IMR-90 (cell line): ENCODE data around the gene GCNT4. TPM values are rescaled to one million over a fixed set of nuclear protein-coding genes. Genes with fewer than 3 reads are reported as not detected.

Experiments used
- ATAC-seq: fragments of 200-7000 bp; cut with Tn5 transposase; 2 replicates; pipeline ENCODE4 v1.9.1; 2020; ENCODE audit warnings: low read depth, mild to moderate bottlenecking, moderate library complexity
- BruUV-seq: library from RNA; stranded (reverse); fragments of 400-500 nt; replicated peaks from 2 replicates; lab custom pipeline; 2021; lab: Mats Ljungman, UMichigan
- CTCF ChIA-PET: fragments of 300-600 bp; formaldehyde crosslinking; extraction: SDS; loops from one replicate; lab custom pipeline; 2021; ENCODE audit warnings: antibody characterized with exemption; lab: Yijun Ruan, JAX
- POLR2A ChIA-PET: fragments of 300-600 bp; sonication (Branson Sonifier 250); formaldehyde crosslinking; loops from one replicate; lab custom pipeline; 2022; ENCODE audit warnings: antibody characterized with exemption; ENCODE audit not compliant: unreplicated experiment; lab: Charles Lee
- DNase-seq: peaks from one replicate; pipeline ENCODE4 v3.0.0; 2013
- H2AFZ ChIP-seq: replicated peaks from 2 replicates; pipeline ENCODE3; 2013; ENCODE audit warnings: low read length, mild to moderate bottlenecking; ENCODE audit not compliant: poor library complexity
- H2AK5ac ChIP-seq: 2 replicates; pipeline ENCODE4 v1.6.1; 2013; ENCODE audit warnings: low read depth, low read length, inconsistent platforms
- H2AK9ac ChIP-seq: replicated peaks from 2 replicates; pipeline ENCODE3; 2013; ENCODE audit warnings: mild to moderate bottlenecking, low read depth, low read length, moderate library complexity; ENCODE audit not compliant: poor library complexity
- H2BK120ac ChIP-seq: 2 replicates; pipeline ENCODE4 v1.6.1; 2013; ENCODE audit warnings: low read depth, low read length, inconsistent platforms
- H2BK15ac ChIP-seq: 3 replicates; pipeline ENCODE4 v1.6.1; 2013; ENCODE audit warnings: low read depth, low read length, inconsistent platforms
- H2BK20ac ChIP-seq: 2 replicates; pipeline ENCODE4 v1.6.1; 2013; ENCODE audit warnings: low read depth, mild to moderate bottlenecking, inconsistent platforms, low read length, moderate library complexity
- H2BK5ac ChIP-seq: 2 replicates; pipeline ENCODE4 v1.6.1; 2013; ENCODE audit warnings: mild to moderate bottlenecking, low read depth, low read length, inconsistent platforms; ENCODE audit not compliant: poor library complexity, severe bottlenecking
- H3K14ac ChIP-seq: replicated peaks from 2 replicates; pipeline ENCODE4 v1.6.1; 2013; ENCODE audit warnings: low read depth, low read length, inconsistent platforms
- H3K18ac ChIP-seq: 2 replicates; pipeline ENCODE4 v1.6.1; 2013; ENCODE audit warnings: low read depth, low read length, control low read depth
- H3K23ac ChIP-seq: 2 replicates; pipeline ENCODE4 v1.6.1; 2013; ENCODE audit warnings: low read depth, low read length, inconsistent platforms
- H3K27ac ChIP-seq: 2 replicates; pipeline ENCODE4 v1.5.1; 2013; ENCODE audit warnings: mild to moderate bottlenecking, control low read depth, low read length; ENCODE audit not compliant: insufficient read depth
- H3K27me3 ChIP-seq: 2 replicates; pipeline ENCODE4 v1.6.1; 2013; ENCODE audit warnings: low read length; ENCODE audit not compliant: control insufficient read depth, insufficient read depth
- H3K36me3 ChIP-seq: 2 replicates; pipeline ENCODE4 v1.6.1; 2013; ENCODE audit warnings: low read length, mixed read lengths; ENCODE audit not compliant: control insufficient read depth, insufficient read depth
- H3K4ac ChIP-seq: 2 replicates; pipeline ENCODE4 v1.6.1; 2013; ENCODE audit warnings: low read depth, low read length, inconsistent platforms
- H3K4me1 ChIP-seq: 2 replicates; pipeline ENCODE4 v1.6.1; 2013; ENCODE audit warnings: low read length, mixed read lengths; ENCODE audit not compliant: control insufficient read depth, insufficient read depth
- H3K4me2 ChIP-seq: 2 replicates; pipeline ENCODE4 v1.6.1; 2013; ENCODE audit warnings: low read depth, mild to moderate bottlenecking, control low read depth, low read length, moderate library complexity
- H3K4me3 ChIP-seq: 2 replicates; pipeline ENCODE4 v1.5.1; 2013; ENCODE audit warnings: low read depth, mild to moderate bottlenecking, control low read depth, low read length, moderate library complexity; ENCODE audit not compliant: insufficient read depth
- H3K56ac ChIP-seq: 2 replicates; pipeline ENCODE4 v1.6.1; 2013; ENCODE audit warnings: low read length, inconsistent platforms; ENCODE audit not compliant: insufficient read depth; ENCODE audit errors: extremely low read depth
- H3K79me1 ChIP-seq, 2 experiments: 2 replicates each; pipeline ENCODE4 v1.6.1; 2013; ENCODE audit warnings: low read length in 2 of 2, inconsistent platforms in 1 of 2, low read depth in 1 of 2
- H3K9ac ChIP-seq: 2 replicates; pipeline ENCODE4 v1.6.1; 2013; ENCODE audit warnings: low read depth, low read length, control low read depth
- H3K9me1 ChIP-seq: 2 replicates; pipeline ENCODE4 v1.6.1; 2013; ENCODE audit warnings: low read length, inconsistent platforms; ENCODE audit not compliant: insufficient read depth
- H3K9me3 ChIP-seq: 2 replicates; pipeline ENCODE4 v1.6.1; 2013; ENCODE audit warnings: low read length; ENCODE audit not compliant: control insufficient read depth, insufficient read depth
- H4K20me1 ChIP-seq: 2 replicates; pipeline ENCODE4 v1.6.1; 2013; ENCODE audit warnings: low read length, inconsistent platforms; ENCODE audit not compliant: insufficient read depth
- H4K5ac ChIP-seq: 2 replicates; pipeline ENCODE4 v1.6.1; 2013; ENCODE audit warnings: mild to moderate bottlenecking, low read depth, low read length, control low read depth
- H4K8ac ChIP-seq, 2 experiments: 2 replicates each; pipeline ENCODE4 v1.6.1; 2013; ENCODE audit warnings: low read depth in 2 of 2, low read length in 2 of 2, control low read depth in 1 of 2, inconsistent platforms in 1 of 2
- H4K91ac ChIP-seq: 2 replicates; pipeline ENCODE4 v1.6.1; 2013; ENCODE audit warnings: low read depth, low read length, inconsistent platforms; ENCODE audit not compliant: insufficient read depth
- ELK1 ChIP-seq: fragments of 150-350 bp; IDR thresholded peaks from 2 replicates; pipeline ENCODE4 v1.6.1; 2016; ENCODE audit warnings: low read depth, mild to moderate bottlenecking, low read length, moderate library complexity, borderline replicate concordance
- FOS ChIP-seq: fragments of 150-350 bp; IDR thresholded peaks from 2 replicates; pipeline ENCODE4 v1.6.1; 2016; ENCODE audit warnings: low read depth, low read length
- NFE2L2 ChIP-seq: fragments of 150-350 bp; IDR thresholded peaks from 2 replicates; pipeline ENCODE4 v1.6.1; 2016; ENCODE audit warnings: low read depth, mild to moderate bottlenecking, low read length
- RCOR1 ChIP-seq: IDR thresholded peaks from 2 replicates; pipeline ENCODE4 v1.6.1; 2012; ENCODE audit warnings: mild to moderate bottlenecking, low read length, improper control_type of control experiment; ENCODE audit not compliant: insufficient replicate concordance
- RFX5 ChIP-seq: IDR thresholded peaks from 2 replicates; pipeline ENCODE4 v1.8.0; 2012; ENCODE audit warnings: low read depth, mild to moderate bottlenecking, low read length, moderate library complexity
- USF2 ChIP-seq: fragments of 150-350 bp; IDR thresholded peaks from 2 replicates; pipeline ENCODE4 v1.6.1; 2017; ENCODE audit warnings: mild to moderate bottlenecking, antibody characterized with exemption, low read length, low read depth
- dilution Hi-C: fragments of 300-500 bp; cut with HindIII; formaldehyde crosslinking; loops from one replicate; pipeline ENCODE4 v1.14.3; 2018; ENCODE audit warnings: low sequenced_read_pairs; ENCODE audit not compliant: unreplicated experiment
- in situ Hi-C: fragments of 300-500 bp; cut with MboI; formaldehyde crosslinking; loops from 3 replicates; pipeline ENCODE4 v1.14.3; 2019; ENCODE audit warnings: low sequenced_read_pairs, inconsistent platforms, mixed read lengths
- intact Hi-C: fragments of 100-400 bp; cut with micrococcal nuclease; formaldehyde crosslinking; loops from 2 replicates; pipeline ENCODE4 v1.10.0; 2022
- polyA plus RNA-seq, 3 experiments: library from polyadenylated mRNA; depleted of rRNA; stranded (reverse); fragments of >200 nt; gene quantifications; 2 replicates each; pipeline ENCODE4 v1.2.3, GENCODE V29; 2012; ENCODE audit warnings: low replicate concordance in 1 of 3
- total RNA-seq: library from RNA; depleted of rRNA; stranded (reverse); fragments of >200 nt; gene quantifications from 2 replicates; pipeline ENCODE4 v1.2.3, GENCODE V29; 2012

The GCNT4 gene
- total and polyA plus RNA-seq, 2 of the 4 experiments (the other 2 are of a cell fraction), result 0.46 to 1.8 TPM

GRCh38 chr5:75047356-75047755, 5.0 kb downstream of the GCNT4 start:
- DNase-seq, result no peak
- Histone ChIP-seq H3K27me3 (no peaks in the 10 kb centered on the region), H3K9me3 (no peaks in the 10 kb centered on the region), H2BK20ac (no peak overlapping the region), H3K14ac (no peak overlapping the region), H3K36me3 (peaks cover 9% of the 10 kb centered on the region), H3K4ac (no peak overlapping the region), H3K4me3 (no peak overlapping the region), H2AK5ac (no peak overlapping the region), H4K8ac (no peak overlapping the region), H2AK9ac (no peak overlapping the region), H3K4me2 (no peak overlapping the region), H4K91ac (no peak overlapping the region), H2BK5ac (no peak overlapping the region), H4K5ac (no peak overlapping the region), H3K56ac (no peak overlapping the region), H2BK120ac (no peak overlapping the region), H3K18ac (no peak overlapping the region), H2AFZ (no peak overlapping the region), H3K27ac (no peak overlapping the region), H4K20me1 (peaks cover 7% of the 10 kb centered on the region; the same call in 1 of the 2 replicates), H3K23ac (no peak overlapping the region), H3K4me1 (peaks cover 18% of the 10 kb centered on the region), H3K9me1 (peaks cover 26% of the 10 kb centered on the region), H3K79me1 (peaks cover 3 to 45% of the 10 kb centered on the region in 2 experiments; a peak in 3 of 4 replicates), H2BK15ac (no peak overlapping the region), H3K9ac (no peak overlapping the region)
- in situ Hi-C loops (no loop called here), dilution Hi-C loops (no loop called here), intact Hi-C loops (loop anchor here (5.0 kb wide), 1 partner anchor 1210 kb away; no protein-coding TSS in a partner anchor)
- CTCF ChIA-PET, result no interaction called here
- POLR2A ChIA-PET, result no interaction called here
- no TSS peak for BruUV-seq
- no peak for TF ChIP-seq RFX5
- no peak for TF ChIP-seq RCOR1
- no peak for TF ChIP-seq FOS
- no peak for TF ChIP-seq ELK1
- TF ChIP-seq NFE2L2, result no peak
- no peak for TF ChIP-seq USF2
- no peak for ATAC-seq
